Gastroesophageal sphincter (tissue), 4 donors: Measurements from ENCODE around the gene FGGY. TPM values are rescaled to one million over a fixed set of nuclear protein-coding genes. Genes with fewer than 3 reads are reported as not detected.

Source experiments
- ATAC-seq: fragments of 150-250 bp; one replicate; pipeline ENCODE4 v1.9.1; 2016; ENCODE audit warnings: mild to moderate bottlenecking, moderate library complexity
- H3K27ac ChIP-seq, 4 donors: fragments of 200-600 bp; sonication (generic) in 3 of 4; 1 replicate in 3 of 4; 2 replicates in 1 of 4; pipeline ENCODE4 v1.5.1; 2016 to 2019
- H3K27me3 ChIP-seq: fragments of 200-600 bp; sonication (generic); one replicate; pipeline ENCODE4 v1.5.1; 2019
- H3K36me3 ChIP-seq, 2 donors: fragments of 200-600 bp; sonication (generic); one replicate each; pipeline ENCODE4 v1.5.1; 2019; ENCODE audit warnings: control low read depth in 1 of 2
- H3K4me1 ChIP-seq, 3 donors: fragments of 200-600 bp; sonication (generic); 1 replicate in 2 of 3; 2 replicates in 1 of 3; pipeline ENCODE4 v1.5.1; 2016 to 2019; ENCODE audit warnings: control low read depth in 2 of 3
- H3K4me3 ChIP-seq, 2 donors: fragments of 200-600 bp; sonication (generic); one replicate each; pipeline ENCODE4 v1.5.1; 2019; ENCODE audit warnings: mild to moderate bottlenecking in 1 of 2, moderate library complexity in 1 of 2
- H3K9me3 ChIP-seq, 3 donors: fragments of 200-600 bp; sonication (generic); one replicate each; pipeline ENCODE4 v1.5.1; 2017 to 2019; ENCODE audit warnings: control low read depth in 2 of 3
- CTCF ChIP-seq, 4 experiments: fragments of 200-600 bp in 2 of 4; fragments of 450-650 bp in 2 of 4; sonication (generic) in 1 of 4; IDR thresholded peaks; one replicate each; pipeline ENCODE4 v1.5.1; 2017 to 2019; ENCODE audit warnings: antibody characterized with exemption in 4 of 4, mild to moderate bottlenecking in 2 of 4, moderate library complexity in 2 of 4
- EP300 ChIP-seq: sonication (generic); formaldehyde crosslinking; IDR thresholded peaks from one replicate; pipeline ENCODE4 v1.6.1; 2017; ENCODE audit warnings: antibody characterized with exemption, mild to moderate bottlenecking
- POLR2A ChIP-seq, 2 donors: fragments of 450-650 bp; IDR thresholded peaks; one replicate each; pipeline ENCODE4 v1.6.1; 2017; ENCODE audit warnings: antibody characterized with exemption in 2 of 2, mild to moderate bottlenecking in 2 of 2, moderate library complexity in 1 of 2
- POLR2AphosphoS5 ChIP-seq: sonication (generic); formaldehyde crosslinking; IDR thresholded peaks from one replicate; pipeline ENCODE4 v1.6.1; 2017; ENCODE audit warnings: antibody characterized with exemption
- WGBS, 2 donors: methylation state at CpG; one replicate each; pipeline ENCODE4 v1.1.5; 2018; ENCODE audit warnings: low coverage in 1 of 2; 5-methylcytosine and 5-hydroxymethylcytosine counted together
- total RNA-seq, 4 donors: library from RNA; depleted of rRNA; stranded (reverse); fragments of >200 nt; gene quantifications; one replicate each; pipeline ENCODE4 v1.1.0, GENCODE V29; 2016

FGGY gene
- total RNA-seq, 4 donors from 2014 or later, result 19.0 to 29.6 (median 25.2) TPM

- 92 to 100% methylated on average over 1 of the region's 1 CpG for WGBS, 2 donors
- H3K4me1 ChIP-seq, result peaks cover 21 to 44% (median 22%) of the 10 kb centered on the region in 3 donors
- ATAC-seq, result no peak
- H3K27ac ChIP-seq, result peak overlapping the region in 1 of 4 donors; percentile 86
- no peaks in the 10 kb centered on the region for H3K36me3 ChIP-seq
- H3K27me3 ChIP-seq, result no peaks in the 10 kb centered on the region
- no peaks in the 10 kb centered on the region for H3K9me3 ChIP-seq
- no peak for TF ChIP-seq EP300
- no peak for TF ChIP-seq POLR2AphosphoS5
- no peak for TF ChIP-seq POLR2A (IDR thresholded peaks at IDR 0.05)
- no peak for TF ChIP-seq CTCF (IDR thresholded peaks at IDR 0.05)
- H3K4me3 ChIP-seq, result no peak overlapping the region
Observed at GRCh38 chr1:59396387-59396786, 99.5 kb downstream of the FGGY start.

GRCh38 chr1:59397139-59397858, 100.4 kb downstream of the FGGY start:
- no peak overlapping the region for H3K27ac ChIP-seq

GRCh38 chr1:59399642-59400041, 102.7 kb downstream of the FGGY start:
- H3K27me3 ChIP-seq, result no peaks in the 10 kb centered on the region
- H3K36me3 ChIP-seq, result no peaks in the 10 kb centered on the region
- H3K4me3 ChIP-seq, result no peak overlapping the region
- H3K9me3 ChIP-seq, result no peaks in the 10 kb centered on the region
- H3K27ac ChIP-seq, result no peak overlapping the region
- TF ChIP-seq EP300, result no peak
- no peak for TF ChIP-seq POLR2AphosphoS5
- no peak for TF ChIP-seq POLR2A (IDR thresholded peaks at IDR 0.05)
- WGBS, 2 donors, result 29 to 83% methylated on average over 1 of the region's 1 CpG
- H3K4me1 ChIP-seq, result peaks cover 0 to 13% (median under 1%) of the 10 kb centered on the region in 3 donors
- ATAC-seq, result no peak

More at GRCh38 chr1:59397139-59397858, 100.4 kb downstream of the FGGY start:
- Histone ChIP-seq H3K4me3 (no peak overlapping the region), H3K4me1 (peaks cover 17 to 37% (median 21%) of the 10 kb centered on the region in 3 donors), H3K9me3 (no peaks in the 10 kb centered on the region), H3K27me3 (no peaks in the 10 kb centered on the region), H3K36me3 (no peaks in the 10 kb centered on the region)
- 74 to 100% methylated on average over 6 to 7 of the region's 7 CpGs for WGBS, 2 donors
- TF ChIP-seq POLR2A (IDR thresholded peaks at IDR 0.05), result no peak
- TF ChIP-seq CTCF (IDR thresholded peaks at IDR 0.05), result no peak
- TF ChIP-seq EP300, result no peak
- TF ChIP-seq POLR2AphosphoS5, result no peak
- ATAC-seq, result no peak

GRCh38 chr1:59401581-59401980, 104.7 kb downstream of the FGGY start:
- WGBS, 2 donors, result 78 to 85% methylated on average over 3 of the region's 3 CpGs
- Histone ChIP-seq H3K4me1 (peaks cover 0 to 5% (median 0%) of the 10 kb centered on the region in 3 donors), H3K27ac (no peak overlapping the region), H3K27me3 (no peaks in the 10 kb centered on the region), H3K36me3 (no peaks in the 10 kb centered on the region), H3K9me3 (no peaks in the 10 kb centered on the region), H3K4me3 (no peak overlapping the region)
- no peak for TF ChIP-seq POLR2AphosphoS5
- TF ChIP-seq EP300, result no peak
- no peak for TF ChIP-seq POLR2A (IDR thresholded peaks at IDR 0.05)
- no peak for ATAC-seq

GRCh38 chr1:59404796-59405195, 107.9 kb downstream of the FGGY start:
- Histone ChIP-seq H3K4me3 (no peak overlapping the region), H3K36me3 (no peaks in the 10 kb centered on the region), H3K27ac (no peak overlapping the region), H3K4me1 (peaks cover 0 to 25% (median 5%) of the 10 kb centered on the region in 3 donors), H3K27me3 (no peaks in the 10 kb centered on the region), H3K9me3 (no peaks in the 10 kb centered on the region)
- TF ChIP-seq EP300 (no peak), CTCF (IDR thresholded peaks at IDR 0.05) (no peak), POLR2AphosphoS5 (no peak), POLR2A (IDR thresholded peaks at IDR 0.05) (no peak)
- no peak for ATAC-seq
- WGBS, 2 donors, result 60 to 71% methylated on average over 5 to 8 of the region's 8 CpGs
